PC-9 (cell line): Measurements from ENCODE around the gene CKAP5. TPM values are rescaled to one million over a fixed set of nuclear protein-coding genes. Genes with fewer than 3 reads are reported as not detected.
"Not testable (repeated sequence)": the region's sequence is repeated elsewhere in the genome, so short reads cannot be mapped to it uniquely, and the experiment has no call there.

Experiments
- BruUV-seq: library from RNA; stranded (reverse); fragments of 400-500 nt; replicated peaks from 2 replicates; lab custom pipeline; 2021; lab: Mats Ljungman, UMichigan
- CTCF ChIA-PET: fragments of 300-600 bp; sonication (Branson Sonifier 250); formaldehyde crosslinking; loops from one replicate; lab custom pipeline; 2022; ENCODE audit warnings: antibody characterized with exemption; lab: Charles Lee
- POLR2A ChIA-PET: fragments of 300-600 bp; sonication (Branson Sonifier 250); formaldehyde crosslinking; loops from one replicate; lab custom pipeline; 2022; ENCODE audit warnings: antibody characterized with exemption; ENCODE audit not compliant: unreplicated experiment; lab: Charles Lee
- DNase-seq, 2 experiments: peaks; one replicate each; pipeline versions ENCODE4 v3.0.0 to v3.0.0-alpha.2; 2015 to 2022; ENCODE audit warnings: mixed read lengths in 1 of 2
- H2AFZ ChIP-seq: fragments of 200-600 bp; sonication (generic); 2 replicates; pipeline ENCODE4 v1.8.1; 2017; ENCODE audit warnings: antibody characterized with exemption
- H3F3A ChIP-seq: fragments of 200-600 bp; sonication (generic); 2 replicates; pipeline ENCODE4 v1.8.1; 2017; ENCODE audit warnings: antibody characterized with exemption, mild to moderate bottlenecking, low read depth; ENCODE audit not compliant: insufficient read depth
- H3K27ac ChIP-seq: fragments of 200-600 bp; sonication (generic); 2 replicates; pipeline ENCODE4 v1.6.1; 2016; ENCODE audit warnings: mixed run types
- H3K27me3 ChIP-seq: fragments of 200-600 bp; sonication (generic); 2 replicates; pipeline ENCODE4 v1.6.1; 2016; ENCODE audit warnings: low read depth, mixed run types; ENCODE audit not compliant: insufficient read depth
- H3K36me3 ChIP-seq: fragments of 200-600 bp; sonication (generic); 2 replicates; pipeline ENCODE4 v1.6.1; 2016; ENCODE audit warnings: low read depth, mixed run types
- H3K4me1 ChIP-seq: fragments of 200-600 bp; sonication (generic); replicated peaks from 2 replicates; pipeline ENCODE4 v1.6.1; 2016; ENCODE audit warnings: mixed run types; ENCODE audit not compliant: insufficient read depth
- H3K4me2 ChIP-seq: fragments of 200-600 bp; sonication (generic); 2 replicates; pipeline ENCODE4 v1.6.1; 2017; ENCODE audit warnings: mixed run types
- H3K4me3 ChIP-seq: fragments of 200-600 bp; sonication (generic); 2 replicates; pipeline ENCODE4 v1.6.1; 2016; ENCODE audit warnings: mixed run types
- H3K79me2 ChIP-seq: fragments of 200-600 bp; sonication (generic); 2 replicates; pipeline ENCODE4 v1.6.1; 2017; ENCODE audit warnings: low read depth, mixed run types
- H3K9me2 ChIP-seq: fragments of 200-600 bp; sonication (generic); 2 replicates; pipeline ENCODE4 v1.8.1; 2017; ENCODE audit warnings: mild to moderate bottlenecking; ENCODE audit not compliant: insufficient read depth
- H3K9me3 ChIP-seq: fragments of 200-600 bp; sonication (generic); 2 replicates; pipeline ENCODE4 v1.8.1; 2016; ENCODE audit warnings: low read depth; ENCODE audit not compliant: insufficient read depth
- H4K20me1 ChIP-seq: fragments of 200-600 bp; sonication (generic); 2 replicates; pipeline ENCODE4 v1.8.1; 2017; ENCODE audit not compliant: insufficient read depth
- EZH2 ChIP-seq: fragments of 200-600 bp; sonication (generic); IDR thresholded peaks from 2 replicates; pipeline ENCODE4 v1.8.0; 2017; ENCODE audit warnings: antibody characterized with exemption, low read depth
- intact Hi-C: fragments of 100-400 bp; cut with micrococcal nuclease; formaldehyde crosslinking; loops from one replicate; pipeline ENCODE4 v1.10.0; 2022; ENCODE audit not compliant: unreplicated experiment
- total RNA-seq: library from RNA; stranded (reverse); gene quantifications from 2 replicates; pipeline ENCODE4 v1.2.3, GENCODE V29; 2021
- TF ChIP-seq, protein P1 (sequence below): fragments of 200-600 bp; sonication (generic); conservative IDR thresholded peaks from 2 replicates; pipeline ENCODE4 v1.6.1; 2017; ENCODE audit warnings: mixed run types, antibody characterized with exemption, mild to moderate bottlenecking, moderate library complexity

CKAP5 gene
- total RNA-seq, 1 experiment from 2014 or later, result 195 TPM

DNA sequence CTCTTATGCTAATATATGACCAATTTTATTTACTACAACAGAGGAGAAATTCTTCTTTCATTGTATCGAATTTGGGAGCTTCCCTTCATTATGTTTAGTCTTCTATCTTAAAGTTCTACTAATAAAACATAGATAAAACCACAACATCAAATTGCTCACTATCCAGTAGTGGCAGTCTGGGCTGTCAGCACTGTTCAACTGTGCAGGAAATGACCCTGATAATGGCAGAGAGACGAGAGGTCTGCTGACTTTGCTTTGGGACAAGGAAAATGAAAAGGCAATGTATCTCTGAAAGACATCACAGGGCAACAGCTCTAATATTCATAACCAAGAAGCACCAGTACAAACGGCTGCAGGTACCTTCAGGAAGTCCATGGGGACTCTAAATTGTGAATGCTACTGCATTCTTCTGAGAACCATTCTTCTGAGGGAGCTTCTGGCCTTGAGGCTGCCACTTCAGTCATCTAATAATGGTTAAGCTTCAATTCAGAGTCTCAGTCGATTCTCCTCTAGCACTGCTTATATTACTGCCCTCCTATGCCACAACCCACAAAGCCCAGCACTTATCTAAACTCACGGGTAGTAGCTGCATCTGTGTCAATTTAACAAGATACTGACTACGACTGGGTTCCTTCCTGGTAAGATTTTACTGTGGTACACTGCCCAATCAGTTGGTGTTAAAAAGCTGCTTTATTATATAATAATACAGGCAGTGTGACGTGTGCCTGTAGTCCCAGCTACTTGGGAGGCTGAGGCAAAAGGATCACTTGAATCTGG is 44.2 kb downstream of the CKAP5 start:
- H3F3A ChIP-seq, result peaks cover 11% of the 10 kb centered on the region; the same call in 1 of the 2 replicates
- 0 out of 2 replicates have a peak, but pooled peaks cover 5% of the 10 kb centered on the region for H4K20me1 ChIP-seq
- CTCF ChIA-PET, result no interaction called here
- POLR2A ChIA-PET, result no interaction called here
- no peak overlapping the region for H3K27ac ChIP-seq
- no TSS peak for BruUV-seq
- H3K36me3 ChIP-seq, result peaks cover 20% of the 10 kb centered on the region
- H3K4me3 ChIP-seq, result no peak overlapping the region
- no peak overlapping the region for H2AFZ ChIP-seq
- TF ChIP-seq, protein P1, sequence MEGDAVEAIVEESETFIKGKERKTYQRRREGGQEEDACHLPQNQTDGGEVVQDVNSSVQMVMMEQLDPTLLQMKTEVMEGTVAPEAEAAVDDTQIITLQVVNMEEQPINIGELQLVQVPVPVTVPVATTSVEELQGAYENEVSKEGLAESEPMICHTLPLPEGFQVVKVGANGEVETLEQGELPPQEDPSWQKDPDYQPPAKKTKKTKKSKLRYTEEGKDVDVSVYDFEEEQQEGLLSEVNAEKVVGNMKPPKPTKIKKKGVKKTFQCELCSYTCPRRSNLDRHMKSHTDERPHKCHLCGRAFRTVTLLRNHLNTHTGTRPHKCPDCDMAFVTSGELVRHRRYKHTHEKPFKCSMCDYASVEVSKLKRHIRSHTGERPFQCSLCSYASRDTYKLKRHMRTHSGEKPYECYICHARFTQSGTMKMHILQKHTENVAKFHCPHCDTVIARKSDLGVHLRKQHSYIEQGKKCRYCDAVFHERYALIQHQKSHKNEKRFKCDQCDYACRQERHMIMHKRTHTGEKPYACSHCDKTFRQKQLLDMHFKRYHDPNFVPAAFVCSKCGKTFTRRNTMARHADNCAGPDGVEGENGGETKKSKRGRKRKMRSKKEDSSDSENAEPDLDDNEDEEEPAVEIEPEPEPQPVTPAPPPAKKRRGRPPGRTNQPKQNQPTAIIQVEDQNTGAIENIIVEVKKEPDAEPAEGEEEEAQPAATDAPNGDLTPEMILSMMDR, result no peak
- no peak for TF ChIP-seq EZH2
- no peak for DNase-seq
- H3K27me3 ChIP-seq, result no peaks in the 10 kb centered on the region
- H3K4me1 ChIP-seq, result no peaks in the 10 kb centered on the region
- H3K9me2 ChIP-seq, result no peaks in the 10 kb centered on the region
- H3K4me2 ChIP-seq, result no peak overlapping the region
- H3K9me3 ChIP-seq, result no peaks in the 10 kb centered on the region
- intact Hi-C loops, result loop anchor here (5.0 kb wide), 1 partner anchor 40 kb away; no protein-coding TSS in a partner anchor
- H3K79me2 ChIP-seq, result no peaks in the 10 kb centered on the region

DNA sequence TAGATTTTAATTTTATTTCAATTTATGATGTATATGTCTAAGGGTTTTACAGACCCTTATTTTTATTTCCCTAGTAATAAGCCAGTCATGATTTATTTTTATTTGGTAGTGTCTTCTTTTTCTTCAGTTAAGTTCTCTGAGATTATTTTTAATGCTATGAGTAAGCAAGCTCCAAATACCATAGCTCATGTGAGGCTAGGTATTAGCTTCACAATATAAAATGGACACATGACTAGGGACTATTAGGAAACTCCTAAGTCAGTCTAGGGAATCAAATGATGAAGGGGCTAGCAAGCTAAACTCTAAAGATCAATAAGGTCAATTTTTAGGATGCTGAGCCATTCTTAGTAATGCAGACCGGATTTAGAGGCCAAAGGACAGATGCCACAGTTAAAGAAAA is 45.9 kb downstream of the CKAP5 start:
- TF ChIP-seq, protein P1, result no peak
- no peak for TF ChIP-seq EZH2
- Histone ChIP-seq H3F3A (0 out of 2 replicates have a peak, but pooled peaks cover 8% of the 10 kb centered on the region), H3K27ac (no peak overlapping the region), H3K4me3 (no peak overlapping the region), H3K36me3 (peaks cover 23% of the 10 kb centered on the region; the same call in 1 of the 2 replicates), H3K4me1 (no peaks in the 10 kb centered on the region), H3K27me3 (no peaks in the 10 kb centered on the region), H3K79me2 (no peaks in the 10 kb centered on the region), H3K4me2 (no peak overlapping the region), H4K20me1 (0 out of 2 replicates have a peak, but pooled peaks cover 5% of the 10 kb centered on the region), H3K9me2 (no peaks in the 10 kb centered on the region), H3K9me3 (no peaks in the 10 kb centered on the region), H2AFZ (no peak overlapping the region)
- DNase-seq, result no peak
- ChIA-PET CTCF (no interaction called here), POLR2A (no interaction called here)
- no TSS peak for BruUV-seq
- intact Hi-C loops, result loop anchor here (5.0 kb wide), 1 partner anchor 38 kb away; no protein-coding TSS in a partner anchor

DNA sequence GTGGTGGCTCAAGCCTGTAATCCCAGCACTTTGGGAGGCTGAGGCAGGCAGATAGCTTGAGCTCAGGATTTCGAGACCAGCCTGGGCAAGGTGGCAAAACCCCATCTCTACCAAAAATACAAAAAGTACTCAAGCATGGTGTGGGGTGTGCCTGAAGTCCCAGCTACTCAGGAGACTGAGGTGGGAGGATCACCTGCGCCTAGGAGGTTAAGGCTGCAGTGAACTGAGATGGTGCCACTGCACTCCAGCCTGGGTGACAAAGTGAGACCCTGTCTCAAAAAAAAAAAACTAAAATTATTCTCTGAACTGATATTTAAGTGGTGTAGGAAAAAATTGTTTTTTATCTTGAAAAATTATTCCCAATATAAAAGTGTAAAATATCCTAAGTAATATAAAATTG is 46.4 kb downstream of the CKAP5 start:
- POLR2A ChIA-PET, result not testable (repeated sequence)

More for the DNA sequence above, 46.4 kb downstream of the CKAP5 start:
- H3K27me3 ChIP-seq, H3K4me3 ChIP-seq, H4K20me1 ChIP-seq, H3K9me3 ChIP-seq, H3K4me1 ChIP-seq, BruUV-seq, H3K4me2 ChIP-seq, H3F3A ChIP-seq, DNase-seq, H3K9me2 ChIP-seq, H3K27ac ChIP-seq, H3K79me2 ChIP-seq, CTCF ChIA-PET, H2AFZ ChIP-seq: not testable (repeated sequence)
- H3K36me3 ChIP-seq, result peaks cover 23% of the 10 kb centered on the region; the same call in 1 of the 2 replicates
- intact Hi-C loops, result loop anchor here (5.0 kb wide), 1 partner anchor 37 kb away; no protein-coding TSS in a partner anchor
